ENCODE measurements around the gene TBC1D19. TPM values are rescaled to one million over a fixed set of nuclear protein-coding genes. Genes with fewer than 3 reads are reported as not detected.
"Not testable (repeated sequence)": the region's sequence is repeated elsewhere in the genome, so short reads cannot be mapped to it uniquely, and the experiment has no call there.

The TBC1D19 gene
- polyA plus RNA-seq, 3 donors = 17.9 to 22.7 (median 20.6) TPM

GRCh38 chr4:26647523-26648224 lies 63.8 kb downstream of the TBC1D19 start:
- DNase-seq (ENCODE audit: extremely low read depth in 1 of 11, low read depth in 9 of 11, low spot score in 4 of 11) = no peak

- no peak for DNase-seq (ENCODE audit: extremely low read depth in 1 of 11, low read depth in 9 of 11, low spot score in 4 of 11)
Observed at GRCh38 chr4:26648260-26648659, 64.4 kb downstream of the TBC1D19 start.

- no peak for DNase-seq (ENCODE audit: extremely low read depth in 1 of 11, low read depth in 9 of 11, low spot score in 4 of 11)
Observed at GRCh38 chr4:26660261-26660660, 76.4 kb downstream of the TBC1D19 start.

GRCh38 chr4:26663888-26664287 lies 80.0 kb downstream of the TBC1D19 start:
- DNase-seq (ENCODE audit: extremely low read depth in 1 of 11, low read depth in 9 of 11, low spot score in 4 of 11) = no peak

- no peak for DNase-seq (ENCODE audit: extremely low read depth in 1 of 11, low read depth in 9 of 11, low spot score in 4 of 11)
Observed at GRCh38 chr4:26670903-26671537, 87.1 kb downstream of the TBC1D19 start.

GRCh38 chr4:26679040-26679695 lies 95.3 kb downstream of the TBC1D19 start:
- DNase-seq (ENCODE audit: extremely low read depth in 1 of 11, low read depth in 9 of 11, low spot score in 4 of 11) = not testable (repeated sequence)

GRCh38 chr4:26682436-26682835 lies 98.6 kb downstream of the TBC1D19 start:
- no peak for DNase-seq (ENCODE audit: extremely low read depth in 1 of 11, low read depth in 9 of 11, low spot score in 4 of 11)

GRCh38 chr4:26685250-26685649 lies 101.4 kb downstream of the TBC1D19 start:
- no peak for DNase-seq (ENCODE audit: extremely low read depth in 1 of 11, low read depth in 9 of 11, low spot score in 4 of 11)

- no peak for DNase-seq (ENCODE audit: extremely low read depth in 1 of 11, low read depth in 9 of 11, low spot score in 4 of 11)
Observed at GRCh38 chr4:26687728-26688127, 103.8 kb downstream of the TBC1D19 start.

GRCh38 chr4:26690506-26690905 lies 106.6 kb downstream of the TBC1D19 start:
- no peak for DNase-seq (ENCODE audit: extremely low read depth in 1 of 11, low read depth in 9 of 11, low spot score in 4 of 11)

GRCh38 chr4:26692014-26692726 lies 108.3 kb downstream of the TBC1D19 start:
- no peak for DNase-seq (ENCODE audit: extremely low read depth in 1 of 11, low read depth in 9 of 11, low spot score in 4 of 11)

GRCh38 chr4:26694131-26694530 lies 110.2 kb downstream of the TBC1D19 start:
- not testable (repeated sequence) for DNase-seq (ENCODE audit: extremely low read depth in 1 of 11, low read depth in 9 of 11, low spot score in 4 of 11)

GRCh38 chr4:26700110-26700509 lies 116.2 kb downstream of the TBC1D19 start:
- DNase-seq (ENCODE audit: extremely low read depth in 1 of 11, low read depth in 9 of 11, low spot score in 4 of 11) = no peak

GRCh38 chr4:26701095-26701494 lies 117.2 kb downstream of the TBC1D19 start:
- no peak for DNase-seq (ENCODE audit: extremely low read depth in 1 of 11, low read depth in 9 of 11, low spot score in 4 of 11)

- no peak for DNase-seq (ENCODE audit: extremely low read depth in 1 of 11, low read depth in 9 of 11, low spot score in 4 of 11)
Observed at GRCh38 chr4:26701786-26702227, 117.9 kb downstream of the TBC1D19 start.

GRCh38 chr4:26707342-26707741 lies 123.5 kb downstream of the TBC1D19 start:
- no peak for DNase-seq (ENCODE audit: extremely low read depth in 1 of 11, low read depth in 9 of 11, low spot score in 4 of 11)

GRCh38 chr4:26709246-26709645 lies 125.4 kb downstream of the TBC1D19 start:
- no peak for DNase-seq (ENCODE audit: extremely low read depth in 1 of 11, low read depth in 9 of 11, low spot score in 4 of 11)

- no peak for DNase-seq (ENCODE audit: extremely low read depth in 1 of 11, low read depth in 9 of 11, low spot score in 4 of 11)
Observed at GRCh38 chr4:26713563-26714151, 129.8 kb downstream of the TBC1D19 start.

GRCh38 chr4:26715636-26716242 lies 131.9 kb downstream of the TBC1D19 start:
- DNase-seq (ENCODE audit: extremely low read depth in 1 of 11, low read depth in 9 of 11, low spot score in 4 of 11) = no peak

All from renal cortex interstitium (tissue), 11 donors.